Activated naive CD8-positive, alpha-beta T cell (primary cell): Measurements from ENCODE around the gene CLCF1.
"Not testable (repeated sequence)": the region's sequence is repeated elsewhere in the genome, so short reads cannot be mapped to it uniquely, and the experiment has no call there.

ENCODE experiments used
- H3K27ac Mint-ChIP-seq: one replicate; pipeline ENCODE4 v1.8.0; 2021; ENCODE audit warnings: mixed read lengths
- H3K27me3 Mint-ChIP-seq: one replicate; pipeline ENCODE4 v1.8.0; 2021; ENCODE audit warnings: mixed read lengths
- H3K36me3 Mint-ChIP-seq: one replicate; pipeline ENCODE4 v1.8.0; 2021; ENCODE audit warnings: mixed read lengths
- H3K4me1 Mint-ChIP-seq: one replicate; pipeline ENCODE4 v1.8.0; 2021; ENCODE audit warnings: low read depth, mixed read lengths
- H3K4me3 Mint-ChIP-seq: one replicate; pipeline ENCODE4 v1.8.0; 2021; ENCODE audit warnings: mild to moderate bottlenecking, mixed read lengths
- H3K9me3 Mint-ChIP-seq: one replicate; pipeline ENCODE4 v1.8.0; 2021; ENCODE audit warnings: low read depth, mixed read lengths

The CLCF1 gene

GRCh38 chr11:67320011-67320410 is 53.4 kb downstream of the CLCF1 start:
- no peaks in the 10 kb centered on the region for H3K9me3 Mint-ChIP-seq
- H3K27ac Mint-ChIP-seq: no peak overlapping the region
- peaks cover 2% of the 10 kb centered on the region for H3K36me3 Mint-ChIP-seq
- H3K27me3 Mint-ChIP-seq: no peaks in the 10 kb centered on the region
- H3K4me1 Mint-ChIP-seq: peaks cover 11% of the 10 kb centered on the region
- H3K4me3 Mint-ChIP-seq: no peak overlapping the region

- not testable (repeated sequence) for H3K27ac Mint-ChIP-seq, H3K36me3 Mint-ChIP-seq, H3K9me3 Mint-ChIP-seq, H3K27me3 Mint-ChIP-seq
- Mint-ChIP-seq H3K4me3 (peak overlapping the region; percentile 93), H3K4me1 (peaks cover 14% of the 10 kb centered on the region)
These were observed 54.5 kb downstream of the CLCF1 start for GRCh38 chr11:67318876-67319275.

DNA sequence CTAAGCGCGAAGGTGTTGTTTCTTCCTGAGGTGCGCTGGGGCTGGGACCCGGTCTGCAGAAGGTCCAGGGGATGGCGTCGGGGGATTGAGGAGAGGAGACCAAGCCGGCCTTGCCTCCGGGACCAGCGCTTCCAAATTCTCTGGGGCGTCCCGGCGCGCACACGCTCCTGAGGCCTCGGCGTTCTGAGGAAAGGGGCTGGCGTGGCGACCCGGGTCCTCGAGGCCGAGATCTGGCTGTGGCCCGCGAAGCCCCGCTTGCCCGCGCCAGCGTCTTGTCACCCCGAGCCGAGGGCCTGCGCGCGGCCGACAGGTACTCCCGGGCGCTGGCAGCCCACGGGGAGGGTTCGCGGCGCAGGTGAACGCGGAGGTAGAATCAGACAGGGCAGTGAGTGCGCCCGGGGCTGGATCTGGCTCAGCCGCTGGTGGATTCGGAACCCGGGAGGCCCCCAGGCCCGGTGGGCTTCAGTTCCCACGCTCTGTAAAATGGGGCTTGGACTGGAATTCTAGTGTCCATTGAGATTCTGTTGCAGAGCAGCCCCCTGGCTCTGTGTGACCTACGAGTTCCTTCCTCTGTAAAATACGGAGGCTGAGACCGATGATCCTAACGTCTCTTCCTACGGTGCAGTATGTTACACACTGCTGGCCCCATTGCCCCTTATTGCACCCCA is 55.4 kb downstream of the CLCF1 start:
- Mint-ChIP-seq H3K36me3 (no peaks in the 10 kb centered on the region), H3K9me3 (no peaks in the 10 kb centered on the region)

GRCh38 chr11:67317205-67317887 is 56.1 kb downstream of the CLCF1 start:
- H3K4me3 Mint-ChIP-seq: peak overlapping the region; percentile 93
- peaks cover 27% of the 10 kb centered on the region for H3K4me1 Mint-ChIP-seq

More for the DNA sequence above, 55.4 kb downstream of the CLCF1 start:
- peaks cover 20% of the 10 kb centered on the region for H3K4me1 Mint-ChIP-seq
- H3K27me3 Mint-ChIP-seq: no peaks in the 10 kb centered on the region
- peak overlapping the region; percentile 90 for H3K27ac Mint-ChIP-seq
- H3K4me3 Mint-ChIP-seq: peak overlapping the region; percentile 93

DNA sequence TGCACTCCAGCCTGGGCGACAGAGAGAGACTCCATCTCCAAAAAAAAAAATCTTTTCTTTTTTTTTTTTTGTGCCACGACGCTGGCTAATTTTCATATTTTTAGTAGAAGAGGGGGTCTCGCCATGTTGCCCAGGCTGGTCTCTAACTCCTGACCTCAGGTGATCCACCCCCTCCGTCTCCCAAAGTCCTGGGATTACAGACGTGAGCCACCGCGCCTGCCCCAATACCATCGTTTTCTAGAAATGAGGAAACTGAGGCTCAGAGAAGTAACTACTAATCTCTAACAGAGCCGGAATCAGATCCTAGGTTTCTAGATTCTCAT is 56.6 kb downstream of the CLCF1 start:
- Mint-ChIP-seq H3K9me3 (no peaks in the 10 kb centered on the region), H3K27me3 (no peaks in the 10 kb centered on the region), H3K4me1 (peaks cover 32% of the 10 kb centered on the region), H3K27ac (peak overlapping the region; percentile 34), H3K36me3 (no peaks in the 10 kb centered on the region), H3K4me3 (peak overlapping the region; percentile 93)

More at GRCh38 chr11:67317205-67317887, 56.1 kb downstream of the CLCF1 start:
- no peaks in the 10 kb centered on the region for H3K36me3 Mint-ChIP-seq
- no peaks in the 10 kb centered on the region for H3K9me3 Mint-ChIP-seq
- peak overlapping the region; percentile 90 for H3K27ac Mint-ChIP-seq
- no peaks in the 10 kb centered on the region for H3K27me3 Mint-ChIP-seq

DNA sequence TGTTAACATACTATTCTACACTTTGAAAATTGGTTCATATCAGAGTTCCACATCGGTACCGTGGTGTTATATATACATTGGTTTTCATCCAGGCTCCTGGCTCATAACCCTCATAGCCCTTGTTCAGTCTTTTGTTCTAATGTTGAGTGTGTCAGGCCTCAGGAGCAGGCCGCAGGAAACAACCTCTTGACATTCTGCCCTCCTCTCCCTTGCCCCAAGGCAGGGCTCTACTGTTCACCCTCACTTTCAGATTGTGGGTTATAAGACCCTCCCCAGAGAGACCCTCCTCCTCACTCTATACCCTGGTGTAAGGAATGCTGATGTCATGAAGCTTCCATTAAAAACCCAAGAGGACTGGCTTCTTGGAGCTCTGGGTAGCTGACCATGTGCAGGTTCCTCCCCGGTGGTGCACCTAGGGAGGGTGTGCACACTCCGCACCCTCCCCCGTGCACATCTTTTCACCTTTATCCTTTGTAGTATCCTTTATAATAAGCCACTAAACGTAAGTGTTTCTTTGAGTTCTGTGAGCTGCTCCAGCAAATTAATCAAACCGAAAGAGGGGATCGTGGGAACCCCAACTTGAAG is 58.0 kb downstream of the CLCF1 start:
- H3K4me3 Mint-ChIP-seq: peak overlapping the region; percentile 55
- H3K4me1 Mint-ChIP-seq: peaks cover 37% of the 10 kb centered on the region
- H3K36me3 Mint-ChIP-seq: no peaks in the 10 kb centered on the region
- H3K9me3 Mint-ChIP-seq: no peaks in the 10 kb centered on the region
- no peaks in the 10 kb centered on the region for H3K27me3 Mint-ChIP-seq
- no peak overlapping the region for H3K27ac Mint-ChIP-seq

DNA sequence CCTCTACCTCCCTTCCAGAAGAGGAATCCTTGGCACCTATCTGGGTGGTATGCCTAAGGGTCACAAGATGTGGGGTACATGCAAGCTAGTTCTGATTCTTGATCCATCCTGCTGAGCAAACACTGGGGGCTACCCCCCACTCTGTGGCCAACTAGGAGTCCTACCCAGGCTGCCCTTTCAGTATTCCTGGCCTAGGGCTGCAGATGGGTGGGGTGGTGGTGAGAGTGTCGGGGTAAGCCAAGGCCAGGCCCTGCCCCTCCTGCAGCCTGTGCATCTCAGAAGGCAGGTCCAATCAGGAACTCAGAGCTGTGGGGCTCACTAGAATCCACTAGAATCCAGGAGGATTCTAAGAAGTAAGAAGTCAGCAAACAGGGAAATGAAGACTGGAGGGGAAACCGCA is 59.2 kb downstream of the CLCF1 start:
- H3K27me3 Mint-ChIP-seq: no peaks in the 10 kb centered on the region
- H3K4me1 Mint-ChIP-seq: peaks cover 37% of the 10 kb centered on the region
- no peaks in the 10 kb centered on the region for H3K36me3 Mint-ChIP-seq
- no peaks in the 10 kb centered on the region for H3K9me3 Mint-ChIP-seq
- no peak overlapping the region for H3K27ac Mint-ChIP-seq
- no peak overlapping the region for H3K4me3 Mint-ChIP-seq
